Esophagus mucosa (tissue), 1 donor: Measurements from ENCODE around the gene RHPN2. TPM values are rescaled to one million over a fixed set of nuclear protein-coding genes. Genes with fewer than 3 reads are reported as not detected.

Experiments
- ATAC-seq: fragments of 200-7000 bp; cut with Tn5 transposase; one replicate; pipeline ENCODE4 v1.9.1; 2020
- total RNA-seq: library from RNA; stranded (reverse); gene quantifications from one replicate; pipeline ENCODE4 v1.2.4, GENCODE V29; 2023
- donor health status: DM: yes; HTN: yes; CAD: no.

The RHPN2 gene
- 0.84 TPM for total RNA-seq

DNA sequence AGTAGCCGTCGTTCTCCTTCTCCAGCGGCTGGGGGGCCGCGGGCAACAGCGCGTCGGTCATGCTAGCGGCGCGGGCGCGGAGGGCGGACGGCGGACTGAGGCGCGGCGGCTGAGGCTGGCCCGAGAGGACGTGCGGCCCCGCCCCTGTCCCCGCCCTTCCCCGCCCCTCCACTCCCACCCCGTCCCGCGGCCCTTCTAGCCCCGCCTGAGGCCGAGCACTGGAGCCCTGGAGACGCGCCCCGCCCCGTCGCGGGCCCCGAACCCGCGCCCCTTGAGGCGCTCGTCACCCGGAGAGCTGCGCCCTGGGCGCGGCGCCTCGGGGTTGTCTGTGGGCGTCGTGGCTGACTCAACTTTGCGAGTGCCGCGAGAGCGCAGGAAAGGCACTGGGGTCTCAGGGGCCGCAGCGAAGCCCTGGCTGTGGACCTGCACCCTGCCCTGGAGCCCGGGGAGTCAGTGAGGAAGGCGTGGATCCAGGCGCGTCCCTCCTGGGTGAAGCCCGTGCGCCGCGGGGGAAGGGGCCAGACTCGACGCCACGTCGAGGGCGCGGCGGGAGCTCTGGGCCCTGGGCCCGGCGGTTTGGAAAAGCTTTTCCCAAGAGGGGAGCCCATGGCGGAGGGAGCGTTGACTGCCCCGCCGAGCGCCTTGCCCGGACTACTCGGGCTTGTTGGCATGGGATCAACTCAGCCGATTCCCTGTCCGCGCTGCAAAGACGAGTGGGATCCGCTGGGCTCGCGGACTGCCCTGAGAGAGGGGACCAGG lies at the start of gene RHPN2:
Gene RHPN2, minus strand, starts transcription at position 97 of the 759 bp plus-strand sequence. Its CDS starts 36 bp downstream, at position 61.
- ATAC-seq = peak; percentile 88

DNA sequence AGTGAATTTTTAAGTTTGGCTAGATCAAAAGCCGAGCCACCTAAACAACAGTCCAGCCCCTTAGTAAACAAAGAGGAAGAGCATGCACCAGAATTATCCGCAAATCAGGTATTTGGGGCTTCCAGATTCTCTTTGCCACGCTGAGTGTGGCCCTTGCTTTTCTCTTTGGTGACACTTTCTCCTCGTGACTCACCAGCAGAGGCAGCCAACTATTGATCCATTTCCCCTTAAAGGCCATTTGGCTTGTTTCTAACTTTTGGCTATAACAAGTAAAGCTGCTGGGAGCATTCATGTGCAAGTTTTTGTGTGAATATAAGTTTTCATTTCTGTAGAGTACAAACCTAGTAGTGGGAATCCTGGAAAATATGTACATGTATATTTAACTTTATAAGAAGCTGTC lies 49.6 kb upstream of the RHPN2 start:
- ATAC-seq = no peak

DNA sequence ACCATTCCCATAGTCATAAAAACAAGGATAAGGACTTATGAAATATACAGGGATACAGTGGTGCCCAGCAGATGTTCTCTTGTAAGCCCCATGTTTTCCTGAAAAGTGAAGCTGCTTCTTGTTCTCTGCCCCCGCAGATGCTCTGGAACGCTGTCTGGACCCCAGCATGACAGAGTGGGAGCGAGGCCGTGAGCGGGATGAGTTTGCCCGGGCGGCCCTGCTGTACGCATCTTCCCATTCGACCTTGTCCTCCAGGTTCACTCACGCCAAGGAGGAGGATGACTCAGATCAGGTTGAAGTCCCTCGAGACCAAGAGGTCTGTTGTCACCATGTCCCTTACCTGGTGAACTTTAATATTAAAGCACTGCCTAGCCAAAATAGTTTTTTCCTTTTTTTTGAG lies 46.9 kb upstream of the RHPN2 start:
- no peak for ATAC-seq

DNA sequence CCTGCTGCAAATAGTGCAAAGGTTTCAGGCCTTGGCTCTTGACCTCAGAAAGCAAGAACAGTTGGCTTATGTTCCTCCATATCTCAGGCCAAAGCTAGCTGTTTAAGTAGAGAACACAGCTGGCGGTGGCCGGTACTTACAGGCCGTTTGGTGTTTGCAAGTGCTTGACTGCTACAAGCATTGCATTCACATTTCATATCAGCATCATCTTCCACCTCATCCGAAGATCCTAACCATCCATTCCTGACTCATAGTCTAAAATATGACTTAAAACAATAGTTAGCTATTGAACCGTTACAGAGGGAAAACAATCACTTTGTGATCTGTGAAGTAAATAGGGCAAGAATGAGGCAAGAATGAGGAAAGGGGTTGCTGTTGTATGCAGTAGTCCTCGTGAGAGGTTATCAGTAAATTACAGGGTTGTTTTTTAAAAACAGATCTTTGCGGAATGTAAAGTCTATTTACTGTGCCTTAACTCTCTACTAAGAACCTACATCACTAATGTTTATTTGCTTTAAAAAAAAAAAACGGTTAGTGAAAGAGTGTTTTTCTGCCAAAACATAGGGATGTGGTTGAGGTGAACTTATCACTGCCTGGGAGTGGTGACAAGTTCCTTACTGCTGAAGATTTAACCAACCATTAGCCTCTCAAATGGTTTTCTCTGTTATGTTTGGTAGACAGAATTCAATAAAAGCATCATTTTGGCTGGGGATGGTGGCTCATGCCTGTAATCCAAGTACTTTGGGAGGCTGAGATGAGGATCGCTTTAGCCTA lies 45.6 kb upstream of the RHPN2 start:
- no peak for ATAC-seq

DNA sequence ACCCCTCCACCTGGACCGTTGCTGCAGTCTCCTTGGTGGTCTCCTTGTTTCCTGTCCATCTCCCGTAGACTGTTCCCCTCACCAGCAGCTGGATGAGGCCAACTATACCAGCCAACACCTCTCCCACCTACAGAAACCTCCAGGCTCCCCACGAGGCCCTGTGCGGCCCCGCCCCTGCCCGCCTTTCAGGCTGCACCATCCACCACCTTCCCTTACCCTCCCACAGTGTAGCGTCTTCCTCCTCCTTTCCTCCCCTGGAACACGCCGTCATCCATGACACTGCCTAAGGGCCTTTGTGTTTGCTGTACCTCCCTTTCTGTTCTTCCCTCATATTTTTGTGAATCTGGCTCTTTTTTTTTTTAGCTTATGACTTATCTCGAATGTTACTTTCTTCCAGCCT lies 43.5 kb upstream of the RHPN2 start:
- no peak for ATAC-seq

DNA sequence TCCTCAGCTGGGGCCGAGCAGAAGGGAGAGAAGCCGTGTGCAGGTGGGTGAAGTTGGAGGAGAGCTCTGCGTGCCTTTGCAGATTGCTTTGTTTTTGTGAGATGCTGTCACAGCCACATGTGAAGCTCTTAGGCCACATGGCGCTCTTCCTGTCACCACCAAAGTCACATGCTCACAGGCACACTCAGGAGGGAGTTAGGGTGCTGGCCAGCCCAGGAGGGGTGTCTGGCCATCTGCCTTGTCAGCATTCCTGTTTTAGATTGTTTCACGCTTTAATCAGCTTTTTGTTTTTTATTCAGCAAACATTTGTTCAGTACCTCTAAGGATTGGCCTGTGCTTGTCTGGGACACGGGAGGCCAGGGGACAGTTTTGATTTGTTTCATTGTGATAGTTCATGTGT lies 38.2 kb upstream of the RHPN2 start:
- ATAC-seq = no peak

DNA sequence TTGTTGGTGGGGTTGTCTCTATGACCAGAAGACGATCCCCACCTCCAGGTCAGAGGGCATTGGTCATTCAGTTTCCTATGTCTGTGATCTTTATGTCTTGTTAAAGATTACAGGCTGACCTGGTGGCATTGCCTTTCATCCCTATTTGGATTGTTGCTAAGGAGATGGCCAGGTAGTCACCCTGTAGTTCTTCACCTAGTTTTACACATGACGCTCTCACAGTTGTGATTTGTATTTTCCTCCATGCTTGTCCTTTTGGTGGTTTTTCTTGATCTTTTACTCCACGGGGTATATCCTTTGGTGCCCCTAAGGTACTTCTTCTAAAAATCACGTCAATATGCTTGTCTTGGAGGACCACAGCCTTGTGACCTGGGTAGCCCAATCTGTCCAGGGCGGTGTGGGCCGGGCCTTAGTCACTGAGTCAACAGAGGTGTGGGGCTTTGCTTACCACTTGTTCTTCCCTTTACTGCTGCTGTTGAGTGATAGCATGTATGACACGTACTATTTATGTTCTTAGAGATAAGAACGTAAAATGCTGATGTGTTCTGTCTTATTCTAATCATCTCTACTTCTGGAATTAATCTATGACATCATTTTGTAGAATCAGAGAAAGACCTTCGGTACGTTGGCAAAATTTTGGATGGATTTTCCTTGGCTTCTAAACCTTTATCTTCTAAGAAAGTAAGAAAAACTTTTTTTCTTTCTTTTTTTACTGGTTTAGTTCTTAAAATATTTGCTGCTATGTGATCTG lies 36.4 kb upstream of the RHPN2 start:
- ATAC-seq = no peak

- ATAC-seq = peak; percentile 10
Observed at GRCh38 chr19:33098055-33098534, 33.4 kb upstream of the RHPN2 start.

GRCh38 chr19:33096005-33096404 lies 31.3 kb upstream of the RHPN2 start:
- peak; percentile 51 for ATAC-seq

DNA sequence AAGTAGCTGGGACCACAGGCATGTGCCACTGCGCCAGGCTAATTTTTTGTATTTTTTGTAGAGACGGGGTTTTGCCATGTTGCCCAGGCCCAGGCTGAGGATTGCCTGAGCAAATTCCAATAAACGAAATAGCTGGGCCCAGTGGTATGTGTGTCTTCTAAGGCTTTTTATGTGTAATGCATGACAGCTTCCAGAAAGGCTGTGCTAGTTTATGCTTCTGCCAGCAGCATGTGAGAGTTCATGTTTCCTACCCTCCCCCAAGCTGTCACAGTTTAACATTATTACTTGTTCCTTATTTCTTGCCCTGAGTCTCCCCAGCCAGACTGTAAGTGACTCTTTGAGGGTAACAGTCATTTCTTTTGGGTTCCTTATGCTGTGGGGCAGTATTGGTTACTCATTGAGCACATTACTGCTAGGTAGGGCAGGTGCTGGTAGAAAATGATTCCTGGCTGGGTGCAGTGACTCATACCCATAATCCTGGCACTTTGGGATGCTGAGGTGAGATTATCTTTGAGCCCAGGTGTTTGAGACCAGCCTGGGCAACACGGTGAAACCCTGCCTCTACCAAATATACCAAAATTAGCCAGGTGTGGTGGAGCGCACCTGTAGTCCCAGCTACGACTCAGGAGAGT lies 29.9 kb upstream of the RHPN2 start:
- no peak for ATAC-seq

GRCh38 chr19:33093420-33094210 lies 28.9 kb upstream of the RHPN2 start:
- no peak for ATAC-seq

GRCh38 chr19:33090179-33090578 lies 25.5 kb upstream of the RHPN2 start:
- no peak for ATAC-seq

DNA sequence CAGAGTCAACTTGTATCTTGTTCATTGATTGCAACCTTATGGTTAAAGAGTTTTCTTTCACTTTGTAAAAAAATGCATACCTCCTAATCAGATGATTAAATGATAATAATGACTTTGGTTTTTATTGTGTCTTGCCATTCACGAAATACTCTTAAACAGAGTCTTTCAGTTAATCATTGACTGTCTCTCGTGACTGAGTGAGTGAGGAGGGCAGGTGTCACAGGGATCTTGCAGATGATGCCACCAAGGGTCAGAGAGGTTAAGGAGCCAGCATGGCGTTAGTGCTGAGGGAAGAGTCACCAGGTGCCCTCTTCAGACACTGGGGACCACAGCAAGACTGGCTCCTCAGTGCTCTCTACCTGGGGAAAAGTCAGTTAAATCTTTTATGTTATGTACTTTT lies 24.3 kb upstream of the RHPN2 start:
- no peak for ATAC-seq

DNA sequence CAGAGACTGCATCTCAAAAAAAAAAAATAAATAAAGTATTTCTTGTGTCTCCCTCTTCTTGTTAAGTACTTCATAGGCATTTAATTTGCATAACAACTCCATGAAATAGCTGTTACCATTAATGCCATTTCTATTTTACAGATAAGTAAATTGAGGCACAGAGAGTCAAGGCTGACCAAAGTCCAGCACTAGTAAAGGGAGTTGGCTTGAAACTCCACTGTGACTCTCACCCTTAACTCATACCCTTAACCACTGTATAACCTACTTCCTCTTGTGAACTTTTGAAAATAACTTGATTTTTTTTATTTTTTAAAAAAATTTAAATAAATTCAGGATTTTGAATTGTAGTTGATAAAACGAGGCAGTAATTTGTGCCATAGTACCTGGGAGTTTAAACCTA lies 22.3 kb upstream of the RHPN2 start:
- no peak for ATAC-seq

DNA sequence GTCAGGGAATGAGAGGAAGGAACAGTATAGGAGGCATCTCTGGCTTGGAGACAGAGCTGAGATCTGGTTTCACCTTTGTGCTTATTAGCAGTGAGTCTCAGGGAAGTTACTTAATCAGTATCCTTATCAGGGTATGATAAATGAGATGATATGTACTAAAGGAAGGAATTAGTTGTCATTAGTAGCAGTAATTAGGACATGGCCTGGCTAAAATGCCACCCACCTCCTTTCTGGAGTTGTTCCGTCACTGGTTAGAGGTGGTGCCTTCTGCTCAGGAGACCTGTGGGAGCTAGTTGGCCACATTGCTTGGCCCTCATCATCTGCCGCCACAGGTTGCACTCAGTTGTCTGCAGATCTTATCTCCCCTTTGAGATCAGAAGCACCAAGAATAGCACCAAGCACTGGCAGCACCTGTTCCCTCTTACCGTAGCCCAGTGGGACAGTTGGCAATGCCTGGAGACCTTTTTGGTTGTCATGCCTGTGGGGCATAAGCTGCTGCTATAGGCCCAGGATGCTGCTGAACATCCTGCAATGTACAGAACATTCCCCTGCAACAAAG lies 21.0 kb upstream of the RHPN2 start:
- no peak for ATAC-seq

GRCh38 chr19:33080761-33081681 lies 16.3 kb upstream of the RHPN2 start, which contains the start of gene GPATCH1:
Gene GPATCH1, plus strand, starts transcription at chr19:33081181. Its CDS starts 13 bp downstream, at chr19:33081194.
- peak; percentile 90 for ATAC-seq

DNA sequence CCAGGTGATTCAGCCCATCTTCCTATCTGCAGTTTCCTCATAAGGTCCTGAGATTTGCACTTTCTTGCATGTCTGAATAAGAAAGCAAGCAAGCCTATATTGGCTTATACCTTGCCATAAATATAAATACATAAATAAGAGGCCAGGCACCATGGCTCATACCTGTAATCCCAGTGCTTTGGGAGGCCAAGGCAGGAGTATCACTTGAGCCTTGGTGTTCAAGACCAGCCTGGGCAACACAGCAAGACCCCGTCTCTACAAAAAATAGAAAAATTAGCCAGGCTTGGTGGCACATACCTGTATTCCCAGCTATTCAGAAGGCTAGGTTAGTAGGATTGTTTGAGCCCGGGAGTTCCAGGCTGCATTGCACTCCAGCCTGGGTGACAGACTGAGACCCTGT lies 10.8 kb upstream of the RHPN2 start:
- ATAC-seq = no peak

DNA sequence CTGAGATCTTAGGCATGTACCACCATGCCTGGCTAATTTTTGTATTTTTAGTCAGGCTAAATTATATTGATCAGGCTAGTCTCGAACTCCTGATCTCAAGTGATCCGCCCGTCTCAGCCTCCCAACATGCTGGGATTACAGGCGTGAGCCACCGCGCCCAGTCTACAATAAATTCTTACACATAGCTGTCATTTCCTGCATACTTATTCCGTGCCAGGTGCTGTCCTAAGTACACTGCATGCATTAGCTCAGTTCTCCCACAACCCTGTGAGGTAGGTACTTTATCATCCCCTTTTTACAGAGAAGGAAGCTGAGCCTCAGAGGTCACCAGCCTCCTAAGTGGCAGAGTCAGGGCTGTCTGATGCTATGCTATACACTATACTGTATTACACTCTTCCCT lies 7.2 kb upstream of the RHPN2 start:
- ATAC-seq = peak; percentile 38

GRCh38 chr19:33067121-33067520 lies 2.4 kb upstream of the RHPN2 start:
- no peak for ATAC-seq

DNA sequence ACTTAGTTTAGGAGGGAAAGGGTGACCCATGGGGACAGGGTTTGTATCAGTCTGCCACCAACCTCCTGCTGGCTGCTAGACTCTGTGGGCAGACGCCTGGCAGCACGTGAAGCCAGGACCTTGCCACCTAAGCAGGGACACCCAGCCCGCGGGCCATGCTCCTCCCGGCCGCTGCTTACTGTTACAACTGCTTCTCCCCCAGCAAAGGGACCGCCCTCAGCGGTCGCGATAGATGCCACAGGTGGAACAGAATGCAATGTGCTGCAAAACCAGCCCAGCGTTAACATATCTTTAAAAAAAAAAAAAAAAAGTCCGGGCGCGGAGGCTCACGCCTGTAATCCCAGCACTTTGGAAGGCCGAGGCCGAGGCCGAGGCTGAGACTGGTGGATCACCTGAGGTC lies 1.9 kb upstream of the RHPN2 start:
- no peak for ATAC-seq
